ENCODE measurements around the gene VKORC1.
"Not testable (repeated sequence)": the region's sequence is repeated elsewhere in the genome, so short reads cannot be mapped to it uniquely, and the experiment has no call there.

Gene VKORC1

DNA sequence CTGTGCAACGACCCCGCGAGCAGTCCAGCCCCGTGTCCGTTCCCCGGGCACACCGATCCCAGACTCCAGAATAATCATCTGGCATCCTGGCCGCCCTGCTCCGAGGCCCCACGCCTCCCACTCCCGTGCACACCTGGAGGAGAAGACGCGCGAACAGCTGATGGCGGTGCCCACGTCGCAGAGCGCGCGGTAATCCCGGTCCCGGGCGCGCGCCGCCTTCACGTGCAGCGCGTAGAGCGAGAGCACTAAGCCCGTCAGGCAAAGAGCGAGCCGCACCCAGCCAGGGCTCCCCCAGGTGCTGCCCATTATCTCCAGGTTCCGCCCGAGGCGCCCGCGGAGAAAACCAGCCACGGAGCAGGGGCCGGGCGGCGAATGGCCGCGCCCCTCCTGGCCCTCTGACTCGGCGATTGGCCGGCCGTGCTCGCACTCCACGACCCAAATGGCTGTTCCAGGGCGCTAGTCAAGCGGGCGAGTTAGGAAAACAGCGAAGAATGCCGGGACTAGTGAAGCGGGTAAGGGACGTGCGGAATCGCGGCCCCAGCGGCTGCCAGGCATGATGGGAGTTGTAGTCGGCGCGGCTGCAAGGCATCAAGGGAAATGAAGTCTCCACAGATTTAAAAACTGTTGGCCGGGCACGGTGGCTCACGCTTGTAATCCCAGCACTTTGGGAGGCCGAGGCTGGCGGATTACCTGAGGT is at the start of gene VKORC1:
VKORC1 (minus strand) TSS at position 374 of the 697 bp plus-strand sequence; CDS start at position 306, 68 bp downstream.
- DNase-seq (ENCODE audit: low spot score), result peak; percentile 99

DNA sequence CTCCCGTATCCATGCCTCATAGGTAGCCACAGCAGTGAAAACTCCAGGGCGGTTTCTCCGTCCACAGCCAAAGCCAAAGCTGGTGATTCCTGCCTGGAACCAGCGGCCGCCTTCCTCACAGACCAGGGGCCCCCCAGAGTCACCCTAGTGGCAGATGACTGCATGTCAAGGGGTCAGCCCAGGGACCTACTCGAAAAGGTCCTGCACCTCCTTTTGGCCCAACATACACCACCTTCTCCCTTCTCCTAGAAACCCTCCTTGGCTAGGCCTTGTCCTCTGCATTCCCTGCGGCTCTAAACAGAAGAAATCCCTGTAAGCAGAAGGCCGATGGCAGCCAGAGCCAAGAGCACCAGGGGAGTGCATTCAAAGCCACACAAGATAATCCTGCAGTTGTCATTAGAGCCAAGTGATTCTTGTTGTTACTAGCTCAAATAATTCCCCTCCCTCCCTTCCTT is 49.1 kb upstream of the VKORC1 start:
- DNase-seq (ENCODE audit: low spot score), result no peak

DNA sequence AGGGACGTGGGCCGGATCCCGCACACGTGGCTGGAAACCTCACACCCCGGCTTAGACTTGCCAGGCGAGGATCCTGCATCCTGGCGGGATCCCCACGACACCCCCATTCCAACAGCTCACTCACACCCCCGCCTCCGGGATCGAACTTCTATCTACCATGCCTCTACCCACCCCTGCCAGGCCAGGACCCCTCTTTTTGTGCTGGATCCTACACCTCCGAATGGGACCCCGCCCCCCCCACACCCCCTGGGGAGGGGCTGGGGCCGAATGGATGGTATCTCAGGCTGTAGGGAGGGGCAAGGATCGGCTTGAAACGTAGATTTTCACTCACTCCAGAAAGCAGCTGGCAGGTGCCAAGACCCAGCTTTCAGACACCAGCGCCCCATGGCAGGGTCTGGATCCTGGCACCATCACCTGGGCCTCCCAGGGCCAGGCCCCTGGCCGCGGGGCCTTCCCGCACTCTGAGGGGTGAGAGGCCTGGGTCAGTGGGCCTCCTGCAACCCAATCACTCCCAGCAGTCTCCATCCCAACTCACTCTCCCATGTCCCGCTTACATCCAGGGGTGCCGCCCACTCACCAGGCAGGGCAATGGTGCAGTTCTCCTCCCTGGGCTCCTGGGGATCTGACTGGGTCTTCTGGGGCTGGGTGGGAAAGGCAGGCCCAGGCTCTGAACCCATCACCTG is 48.6 kb upstream of the VKORC1 start:
- DNase-seq (ENCODE audit: low spot score), result no peak

DNA sequence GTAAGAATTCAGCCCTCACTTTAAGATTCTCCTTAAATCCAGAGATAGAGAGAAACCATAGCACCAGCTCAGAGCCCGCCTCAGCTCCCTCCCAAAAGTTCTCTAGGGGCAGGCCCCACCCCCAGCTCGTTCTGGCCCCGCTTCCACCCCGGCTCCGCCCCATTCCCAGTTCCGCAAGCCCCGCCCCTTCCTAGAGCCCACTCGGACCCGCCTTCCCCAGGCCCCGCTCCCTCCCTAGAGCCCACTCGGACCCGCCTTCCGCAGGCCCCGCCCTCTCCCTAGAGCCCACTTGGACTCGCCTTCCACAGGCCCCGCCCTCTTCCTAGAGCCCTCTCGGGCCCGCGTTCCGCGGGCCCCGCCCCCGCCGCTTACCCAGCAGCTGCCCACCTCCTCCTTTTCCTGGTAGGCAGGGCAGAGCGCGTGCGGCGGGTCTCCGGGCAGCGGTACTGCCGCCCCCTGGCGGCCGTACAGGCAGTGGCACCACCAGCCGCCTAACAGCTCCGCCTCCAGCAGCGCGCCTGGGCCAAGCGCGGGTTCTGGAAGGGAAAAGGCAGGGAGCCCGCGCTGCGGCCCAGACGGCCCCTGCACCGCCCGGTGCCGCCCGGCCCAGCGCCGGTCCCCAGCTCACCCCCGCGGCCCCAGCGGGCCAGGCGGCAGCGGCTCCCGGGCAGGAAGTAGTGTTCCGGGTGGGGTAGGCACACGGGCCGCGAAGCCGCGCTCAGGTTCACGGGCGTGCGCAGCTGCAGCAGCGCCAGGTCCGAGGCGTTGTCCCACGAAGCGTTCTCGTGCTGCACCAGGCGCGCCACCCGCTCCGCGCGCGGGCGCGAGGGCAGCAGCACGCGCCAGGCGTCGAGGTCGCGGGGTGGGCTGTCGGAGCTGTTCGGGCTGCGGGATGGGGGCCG is 47.8 kb upstream of the VKORC1 start:
- peak; percentile 97 for DNase-seq (ENCODE audit: low spot score)

DNA sequence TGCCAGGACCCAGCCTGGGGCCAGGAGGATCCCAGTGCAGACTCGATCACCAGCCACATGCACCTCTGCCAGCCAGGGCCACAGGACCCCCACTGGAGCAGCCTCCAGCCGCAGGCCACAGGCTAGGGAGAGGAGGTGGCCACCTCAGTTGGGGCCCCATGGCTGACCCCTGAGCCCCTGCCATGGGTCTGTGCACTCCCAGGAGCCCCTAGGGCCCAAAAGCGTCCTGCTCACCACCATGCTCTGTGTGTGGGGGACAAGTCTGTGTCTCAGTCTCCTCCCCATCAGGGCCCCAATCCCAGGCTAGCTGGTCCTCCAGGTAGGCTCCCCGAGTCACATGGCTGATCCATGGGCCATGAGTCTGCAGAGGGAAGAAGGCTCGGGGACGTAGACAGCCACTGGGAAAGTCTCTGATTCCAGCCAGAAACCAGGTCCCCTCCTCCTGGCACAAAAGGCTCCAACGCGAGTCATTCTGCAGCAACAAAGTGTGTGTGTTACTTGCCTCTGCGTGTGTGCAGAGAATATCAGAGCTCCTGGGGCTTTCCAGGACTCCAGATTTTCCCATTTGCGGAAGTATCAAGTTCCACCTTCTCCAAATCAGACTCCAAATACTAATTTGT is 47.0 kb upstream of the VKORC1 start:
- no peak for DNase-seq (ENCODE audit: low spot score)

DNA sequence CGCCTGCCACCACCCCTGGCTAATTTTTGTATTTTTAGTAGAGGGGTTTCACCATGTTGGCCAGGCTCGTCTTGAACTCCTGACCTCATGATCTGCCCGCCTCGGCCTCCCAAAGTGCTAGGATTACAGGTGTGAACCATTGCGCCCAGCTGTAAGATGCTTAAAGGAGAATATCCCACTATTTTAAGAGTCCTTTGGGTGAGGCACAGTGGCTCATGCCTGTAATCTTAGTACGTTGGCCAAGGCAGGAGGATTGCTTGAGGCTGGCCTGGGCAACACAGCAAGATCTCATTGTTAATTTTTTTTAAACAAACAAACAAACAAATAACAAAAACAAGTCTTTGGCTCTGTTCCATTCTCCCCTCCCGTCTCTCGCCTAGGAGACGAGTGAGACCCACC is 46.5 kb upstream of the VKORC1 start:
- DNase-seq (ENCODE audit: low spot score), result not testable (repeated sequence)

- no peak for DNase-seq (ENCODE audit: low spot score)
Observed at GRCh38 chr16:31138621-31139578, 44.3 kb upstream of the VKORC1 start.

DNA sequence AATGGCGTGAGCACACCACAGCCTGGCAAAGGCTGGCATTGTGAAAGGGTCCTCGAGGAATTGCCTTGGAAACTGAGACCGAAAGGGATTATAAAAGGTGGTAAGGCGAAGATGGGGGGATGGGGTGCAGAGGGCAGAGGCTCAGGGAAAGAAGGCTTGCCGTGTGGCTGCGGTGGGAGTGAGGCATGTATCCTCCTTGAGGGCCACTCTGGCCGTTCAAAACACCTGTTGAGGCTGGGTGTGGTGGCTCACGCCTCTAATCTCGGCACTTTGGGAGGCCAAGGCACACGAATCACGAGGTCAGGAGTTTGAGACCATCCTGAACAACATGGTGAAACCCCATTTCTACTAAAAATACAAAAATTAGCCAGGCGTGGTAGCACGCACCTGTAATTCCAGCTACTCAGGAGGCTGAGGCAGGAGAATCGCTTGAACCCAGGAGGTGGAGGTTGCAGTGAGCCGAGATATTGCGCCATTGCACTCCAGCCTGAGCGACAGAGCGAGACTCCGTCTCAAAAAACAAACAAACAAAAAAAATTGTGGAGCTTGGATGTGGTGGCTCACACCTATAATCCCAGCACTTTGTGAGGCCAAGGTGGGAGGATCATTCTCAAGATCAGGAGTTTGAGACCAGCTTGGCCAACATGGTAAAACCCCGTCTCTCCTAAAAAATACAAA is 42.4 kb upstream of the VKORC1 start:
- not testable (repeated sequence) for DNase-seq (ENCODE audit: low spot score)

DNA sequence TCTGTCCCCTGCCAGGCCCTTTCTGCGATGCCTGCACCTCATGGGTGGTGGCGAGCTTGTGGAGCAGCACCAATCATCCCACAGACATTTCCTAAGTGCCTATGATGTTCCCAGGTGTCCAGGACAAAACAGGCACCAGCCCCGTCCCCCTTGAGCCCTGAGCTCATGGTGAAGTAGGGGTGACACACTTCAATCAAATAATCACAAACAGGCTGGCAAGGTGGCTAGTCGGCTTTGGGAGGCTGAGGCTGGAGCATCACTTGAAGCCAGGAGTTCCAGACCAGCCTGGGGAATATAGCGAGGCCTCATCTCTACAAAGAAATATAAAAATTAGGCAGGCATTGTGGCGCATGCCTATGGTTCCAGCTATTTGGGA is 41.7 kb upstream of the VKORC1 start:
- DNase-seq (ENCODE audit: low spot score), result no peak

DNA sequence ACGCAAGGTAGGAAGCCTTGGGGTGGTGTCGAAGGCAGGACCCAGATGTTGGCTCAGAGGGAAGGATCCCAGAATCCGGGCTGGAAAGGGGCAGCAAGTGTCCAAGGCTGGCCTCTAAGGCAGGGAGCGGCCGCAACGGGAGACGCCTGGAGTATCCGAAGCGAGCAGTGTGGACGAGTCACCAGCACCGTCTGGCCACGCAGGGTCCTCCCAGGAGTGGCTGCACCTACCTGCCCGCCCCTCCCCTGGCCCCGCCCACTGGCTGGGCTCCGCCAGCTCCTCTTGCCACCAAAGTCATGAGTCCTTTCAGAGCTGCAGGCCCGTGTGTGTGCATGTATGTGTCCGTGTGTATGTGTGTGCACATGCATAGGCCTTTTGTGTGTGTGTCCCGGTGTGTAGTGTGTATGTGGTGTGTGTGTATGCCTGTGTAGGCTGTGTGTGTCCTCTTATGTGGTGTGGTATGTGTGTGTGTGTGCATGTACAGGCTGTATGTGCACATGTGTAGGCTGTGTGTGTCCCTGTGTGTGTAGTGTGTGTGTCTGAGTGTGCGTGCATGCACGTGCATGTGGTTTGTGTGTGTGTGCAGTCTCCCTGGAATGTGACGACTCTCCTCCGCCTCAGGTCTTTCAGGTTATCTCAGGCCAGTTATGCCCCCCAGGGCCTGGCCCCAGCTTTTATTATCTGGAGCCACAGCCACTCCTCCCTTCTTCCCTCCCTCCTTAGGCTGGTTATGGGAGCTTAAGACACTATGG is 41.1 kb upstream of the VKORC1 start, which contains the start of gene PRSS8:
PRSS8 (minus strand) TSS at position 193 of the 752 bp plus-strand sequence. CDS start 229 bp downstream, outside the sequence.
- DNase-seq (ENCODE audit: low spot score), result no peak

- DNase-seq (ENCODE audit: low spot score), result no peak
Observed at GRCh38 chr16:31134625-31135534, 40.3 kb upstream of the VKORC1 start.

DNA sequence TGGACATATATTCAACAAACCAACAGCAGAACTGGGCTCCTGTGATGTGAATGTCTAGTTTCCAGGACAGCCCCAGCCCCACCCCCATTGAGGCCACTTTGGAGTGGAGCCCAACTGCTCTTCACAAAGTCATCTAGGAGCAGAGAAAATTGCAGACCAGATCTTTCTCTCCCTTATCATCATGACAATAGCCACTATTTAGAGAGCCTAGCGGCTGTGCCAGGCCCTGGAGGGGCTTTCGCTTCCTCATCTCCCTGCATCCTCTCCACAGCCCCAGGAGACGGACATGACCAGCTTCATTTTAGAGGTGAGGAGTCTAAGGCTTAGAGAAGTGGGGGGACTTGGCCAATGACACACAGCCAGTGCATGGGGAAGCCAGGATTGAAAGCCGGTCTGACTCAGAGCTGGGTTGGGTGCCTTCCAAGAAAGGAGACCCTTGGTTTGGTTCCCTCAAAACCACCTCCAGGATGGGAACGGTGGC is 39.5 kb upstream of the VKORC1 start:
- DNase-seq (ENCODE audit: low spot score), result no peak

DNA sequence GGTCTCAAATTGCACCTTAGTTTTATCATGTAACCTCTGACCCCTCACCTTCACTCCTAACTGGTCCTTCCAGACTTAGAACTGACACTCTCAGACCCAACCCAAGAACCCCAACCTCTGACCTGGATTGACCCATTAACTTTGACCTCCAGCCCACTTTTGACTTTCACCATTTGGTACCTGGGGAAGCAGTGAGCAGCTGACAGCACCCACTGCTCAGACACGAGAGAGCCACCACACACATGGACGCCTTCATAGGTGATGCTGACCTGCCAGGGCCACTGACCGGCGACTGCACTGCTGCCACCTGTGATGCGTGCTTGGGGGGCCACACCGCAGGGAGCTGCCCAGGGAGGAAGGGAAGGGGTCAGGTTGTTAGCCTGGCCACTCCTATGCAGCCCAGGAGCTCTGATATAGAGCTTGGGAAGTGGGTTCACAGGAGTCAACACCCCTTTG is 38.5 kb upstream of the VKORC1 start:
- DNase-seq (ENCODE audit: low spot score), result no peak

DNA sequence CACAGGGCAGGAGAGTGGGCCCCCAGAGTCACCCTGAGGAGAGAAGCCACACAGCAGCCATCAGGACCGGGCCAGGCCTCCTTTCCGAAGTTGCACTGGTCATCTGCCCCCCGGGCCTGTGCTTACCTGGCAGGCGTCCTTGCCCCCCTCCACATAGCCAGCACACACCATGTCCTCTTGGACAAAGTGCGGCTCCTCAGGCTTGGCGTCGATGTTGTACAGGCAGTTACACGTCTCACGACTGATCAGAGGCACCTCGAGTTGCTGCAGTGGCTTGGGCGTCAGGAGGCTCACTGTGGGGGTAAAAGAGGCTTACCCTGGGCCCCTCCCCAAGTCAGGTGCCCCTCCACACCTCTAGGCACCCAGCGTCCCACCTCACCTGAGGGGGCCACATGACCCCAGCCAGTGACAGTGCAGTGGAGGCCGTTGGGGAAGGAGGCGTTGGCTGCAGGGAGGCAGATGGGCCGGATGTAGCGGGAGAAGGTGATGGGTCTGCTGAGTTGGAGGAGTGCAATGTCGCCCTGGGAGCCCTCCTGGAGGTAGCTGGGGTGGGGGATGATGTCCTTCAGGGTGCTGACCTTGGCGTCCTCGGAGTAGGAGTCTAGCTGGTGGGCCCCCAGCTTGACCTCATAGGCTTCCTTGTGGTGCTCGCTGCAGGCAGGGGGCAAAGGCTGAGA is 37.8 kb upstream of the VKORC1 start:
- no peak for DNase-seq (ENCODE audit: low spot score)

DNA sequence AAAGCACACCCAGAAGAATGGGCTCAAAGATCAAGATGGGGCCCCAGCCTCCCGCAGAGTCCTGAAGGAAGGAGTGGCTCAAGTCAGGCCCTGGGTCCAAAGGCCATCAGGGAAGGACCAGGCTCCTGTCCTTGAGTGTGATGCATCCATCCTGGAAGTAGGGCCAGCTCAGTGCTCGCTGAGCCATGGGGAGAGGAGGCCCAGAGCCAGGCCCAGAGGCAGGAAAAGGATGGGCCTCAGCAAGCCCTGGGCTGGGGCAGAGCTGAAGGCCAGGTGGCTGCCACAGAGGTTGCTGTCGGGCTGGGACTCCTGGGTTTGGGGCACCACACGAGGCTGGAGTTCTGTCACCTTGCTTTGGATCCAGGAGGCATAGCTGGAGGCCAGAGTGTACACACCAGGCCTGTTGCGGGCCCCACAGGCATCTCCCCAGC is 37.3 kb upstream of the VKORC1 start:
- no peak for DNase-seq (ENCODE audit: low spot score)

DNA sequence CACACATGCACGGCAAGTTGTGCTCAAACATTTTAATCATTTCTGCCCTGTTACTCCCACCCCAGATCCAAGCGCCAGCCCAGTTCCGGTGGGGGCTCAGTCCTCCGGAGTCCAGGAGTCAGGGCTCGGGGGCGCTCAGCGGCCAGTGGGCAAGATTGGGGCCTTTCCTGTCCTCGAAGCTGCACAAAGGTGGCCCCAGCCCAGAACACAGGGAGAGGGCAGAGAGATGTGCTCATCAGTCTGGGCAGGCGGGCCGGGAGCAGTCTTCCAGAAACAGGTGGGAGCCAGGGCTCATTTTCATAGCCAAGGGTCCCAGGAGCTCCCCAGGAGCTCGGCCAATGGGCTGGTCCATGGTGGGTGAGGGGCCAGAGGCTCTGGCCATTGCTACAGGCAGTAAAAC is 36.8 kb upstream of the VKORC1 start:
- no peak for DNase-seq (ENCODE audit: low spot score)

GRCh38 chr16:31130899-31131298 is 36.3 kb upstream of the VKORC1 start:
- no peak for DNase-seq (ENCODE audit: low spot score)
